ENCODE data around the gene ADRM1.

DNA sequence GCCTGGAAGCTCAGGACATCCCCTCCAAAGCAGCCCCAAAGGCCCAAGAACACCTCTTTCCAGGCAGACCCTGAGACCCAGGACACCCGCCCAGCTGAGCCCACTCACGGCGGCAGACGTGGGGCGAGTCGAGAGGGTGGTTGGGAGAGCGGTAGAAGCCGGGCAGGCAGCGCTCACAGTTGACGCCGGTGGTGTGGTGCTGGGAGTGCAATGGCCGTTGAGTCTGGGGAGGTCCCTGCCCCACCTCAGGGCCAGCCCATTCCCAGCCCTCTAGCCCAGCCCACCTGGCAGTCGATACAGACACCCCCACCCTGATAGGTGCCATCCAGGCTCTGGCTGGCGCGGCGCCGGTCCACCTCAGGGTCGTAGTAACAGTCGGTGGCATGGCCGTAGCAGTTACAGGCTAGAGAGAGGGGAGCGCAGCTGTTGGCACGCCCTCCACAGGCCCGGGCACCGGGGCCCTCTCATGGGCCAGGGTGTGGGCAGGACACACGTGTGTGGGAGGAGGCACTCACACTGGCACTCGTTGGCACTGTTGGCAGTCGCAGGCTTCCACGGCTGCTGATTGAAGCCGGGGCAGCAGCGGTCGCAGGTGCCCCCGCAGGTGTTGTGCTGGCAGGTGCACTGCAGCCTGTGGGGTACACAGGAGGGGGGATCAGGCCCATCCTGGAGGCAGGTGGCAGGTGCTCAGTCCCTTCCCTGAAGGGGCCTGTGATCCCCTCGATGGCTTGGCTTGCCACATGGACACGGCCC, 43.8 kb downstream of the ADRM1 start:
- TF ChIP-seq, protein P1, sequence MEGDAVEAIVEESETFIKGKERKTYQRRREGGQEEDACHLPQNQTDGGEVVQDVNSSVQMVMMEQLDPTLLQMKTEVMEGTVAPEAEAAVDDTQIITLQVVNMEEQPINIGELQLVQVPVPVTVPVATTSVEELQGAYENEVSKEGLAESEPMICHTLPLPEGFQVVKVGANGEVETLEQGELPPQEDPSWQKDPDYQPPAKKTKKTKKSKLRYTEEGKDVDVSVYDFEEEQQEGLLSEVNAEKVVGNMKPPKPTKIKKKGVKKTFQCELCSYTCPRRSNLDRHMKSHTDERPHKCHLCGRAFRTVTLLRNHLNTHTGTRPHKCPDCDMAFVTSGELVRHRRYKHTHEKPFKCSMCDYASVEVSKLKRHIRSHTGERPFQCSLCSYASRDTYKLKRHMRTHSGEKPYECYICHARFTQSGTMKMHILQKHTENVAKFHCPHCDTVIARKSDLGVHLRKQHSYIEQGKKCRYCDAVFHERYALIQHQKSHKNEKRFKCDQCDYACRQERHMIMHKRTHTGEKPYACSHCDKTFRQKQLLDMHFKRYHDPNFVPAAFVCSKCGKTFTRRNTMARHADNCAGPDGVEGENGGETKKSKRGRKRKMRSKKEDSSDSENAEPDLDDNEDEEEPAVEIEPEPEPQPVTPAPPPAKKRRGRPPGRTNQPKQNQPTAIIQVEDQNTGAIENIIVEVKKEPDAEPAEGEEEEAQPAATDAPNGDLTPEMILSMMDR (IDR thresholded peaks at IDR 0.05), result no peak
- TF ChIP-seq POLR2A (IDR thresholded peaks at IDR 0.05) (no peak), EP300 (IDR thresholded peaks at IDR 0.05) (no peak), POLR2AphosphoS5 (IDR thresholded peaks at IDR 0.05) (no peak)
